Loucy (cell line): Measurements from ENCODE around the gene ZNF546.

Experiments
- H2AFZ ChIP-seq: fragments of 200-600 bp; sonication (generic); 2 replicates; pipeline ENCODE4 v1.6.0; 2016; ENCODE audit warnings: antibody characterized with exemption, mild to moderate bottlenecking, low read length, moderate library complexity
- H3F3A ChIP-seq: fragments of 200-600 bp; 2 replicates; pipeline ENCODE4 v1.6.0; 2016; ENCODE audit warnings: antibody characterized with exemption, low read depth, mild to moderate bottlenecking
- H3K27me3 ChIP-seq: fragments of 200-600 bp; sonication (generic); 2 replicates; pipeline ENCODE4 v1.6.1; 2014; ENCODE audit warnings: low read length, mild to moderate bottlenecking; ENCODE audit not compliant: insufficient read depth, poor library complexity, severe bottlenecking
- H3K36me3 ChIP-seq: fragments of 200-600 bp; sonication (generic); 2 replicates; pipeline ENCODE4 v1.6.1; 2016; ENCODE audit warnings: low read length; ENCODE audit not compliant: insufficient read depth
- H3K4me1 ChIP-seq: fragments of 200-600 bp; sonication (generic); 2 replicates; pipeline ENCODE4 v1.5.1; 2014; ENCODE audit warnings: low read length, mild to moderate bottlenecking; ENCODE audit not compliant: insufficient read depth, poor library complexity, severe bottlenecking
- H3K4me2 ChIP-seq: fragments of 200-600 bp; sonication (generic); 2 replicates; pipeline ENCODE4 v1.6.0; 2014; ENCODE audit warnings: antibody characterized with exemption, low read length, low read depth, mild to moderate bottlenecking; ENCODE audit not compliant: poor library complexity, severe bottlenecking
- H3K4me3 ChIP-seq: fragments of 200-600 bp; sonication (generic); 2 replicates; pipeline ENCODE4 v1.5.1; 2014; ENCODE audit warnings: low read length, mild to moderate bottlenecking, mixed read lengths; ENCODE audit not compliant: poor library complexity, severe bottlenecking
- H3K79me2 ChIP-seq: fragments of 200-600 bp; sonication (generic); 2 replicates; pipeline ENCODE4 v1.6.1; 2014; ENCODE audit warnings: low read length; ENCODE audit not compliant: insufficient read depth
- H3K9ac ChIP-seq: fragments of 200-600 bp; sonication (generic); 2 replicates; pipeline ENCODE4 v1.6.0; 2014; ENCODE audit warnings: mild to moderate bottlenecking, low read depth, low read length, moderate library complexity; ENCODE audit not compliant: poor library complexity, severe bottlenecking
- H3K9me2 ChIP-seq: fragments of 200-600 bp; sonication (generic); replicated peaks from 2 replicates; pipeline ENCODE4 v1.6.1; 2016; ENCODE audit warnings: low read depth, low read length, mixed read lengths
- H3K9me3 ChIP-seq: fragments of 200-600 bp; sonication (generic); 2 replicates; pipeline ENCODE4 v1.6.1; 2014; ENCODE audit warnings: mild to moderate bottlenecking, antibody characterized with exemption, low read length, low read depth; ENCODE audit not compliant: insufficient read depth
- H4K20me1 ChIP-seq: fragments of 200-600 bp; sonication (generic); 2 replicates; pipeline ENCODE4 v1.6.0; 2014; ENCODE audit warnings: antibody characterized with exemption, low read length, mild to moderate bottlenecking; ENCODE audit not compliant: insufficient read depth, poor library complexity, severe bottlenecking
- CTCF ChIP-seq: fragments of 200-600 bp; sonication (generic); conservative IDR thresholded peaks from 2 replicates; pipeline ENCODE4 v1.5.1; 2014; ENCODE audit warnings: mild to moderate bottlenecking, antibody characterized with exemption, low read length
- EZH2phosphoT487 ChIP-seq: fragments of 200-600 bp; IDR thresholded peaks from 2 replicates; pipeline ENCODE4 v1.6.1; 2018; ENCODE audit warnings: antibody characterized with exemption, mild to moderate bottlenecking, moderate library complexity, borderline replicate concordance

The ZNF546 gene

GRCh38 chr19:39970425-39970674, 26.5 kb upstream of the ZNF546 start:
- Histone ChIP-seq H3K79me2 (peaks cover 28% of the 10 kb centered on the region), H2AFZ (peak overlapping the region; percentile 92), H3K36me3 (peaks cover 12% of the 10 kb centered on the region; the same call in 1 of the 2 replicates)

GRCh38 chr19:39970675-39971379, 26.0 kb upstream of the ZNF546 start, which contains the start of gene PSMC4:
Gene PSMC4 (plus strand): TSS chr19:39971165. CDS start chr19:39971203, 38 bp downstream.
- no peaks in the 10 kb centered on the region for H3K9me2 ChIP-seq
- peak within 1 kb of the TSS; percentile 94 for H3K4me3 ChIP-seq
- TF ChIP-seq EZH2phosphoT487 (no peak), CTCF (peak; percentile 83)
- H3F3A ChIP-seq, result no peaks in the 10 kb centered on the region
- peaks cover 15% of the 10 kb centered on the region for H4K20me1 ChIP-seq
- H3K9ac ChIP-seq, result peak within 1 kb of the TSS; percentile 95
- peaks cover 16% of the 10 kb centered on the region for H3K4me1 ChIP-seq
- no peaks in the 10 kb centered on the region for H3K9me3 ChIP-seq
- peak within 1 kb of the TSS; percentile 92 for H2AFZ ChIP-seq
- no peaks in the 10 kb centered on the region for H3K27me3 ChIP-seq
- H3K79me2 ChIP-seq, result peaks cover 28% of the 10 kb centered on the region
- peak within 1 kb of the TSS; percentile 95 for H3K4me2 ChIP-seq
- H3K36me3 ChIP-seq, result peaks cover 16% of the 10 kb centered on the region; the same call in 1 of the 2 replicates

More at GRCh38 chr19:39970425-39970674, 26.5 kb upstream of the ZNF546 start:
- Histone ChIP-seq H3K9me3 (no peaks in the 10 kb centered on the region), H3K27me3 (no peaks in the 10 kb centered on the region), H3K9me2 (no peaks in the 10 kb centered on the region), H4K20me1 (peaks cover 15% of the 10 kb centered on the region), H3K9ac (peak overlapping the region; percentile 83), H3F3A (no peaks in the 10 kb centered on the region), H3K4me3 (peak overlapping the region; percentile 94), H3K4me1 (peaks cover 16% of the 10 kb centered on the region), H3K4me2 (peak overlapping the region; percentile 87)
- no peak for TF ChIP-seq EZH2phosphoT487
- no peak for TF ChIP-seq CTCF

- no peak for TF ChIP-seq EZH2phosphoT487
- no peak for TF ChIP-seq CTCF
- peak overlapping the region; percentile 63 for H2AFZ ChIP-seq
- H3K27me3 ChIP-seq, result no peaks in the 10 kb centered on the region
- H3K4me1 ChIP-seq, result peaks cover 16% of the 10 kb centered on the region
- H3F3A ChIP-seq, result no peaks in the 10 kb centered on the region
- peaks cover 28% of the 10 kb centered on the region for H3K79me2 ChIP-seq
- H3K36me3 ChIP-seq, result peaks cover 16% of the 10 kb centered on the region; the same call in 1 of the 2 replicates
- no peaks in the 10 kb centered on the region for H3K9me3 ChIP-seq
- H4K20me1 ChIP-seq, result peaks cover 15% of the 10 kb centered on the region
- H3K4me2 ChIP-seq, result peak overlapping the region; percentile 95
- peak overlapping the region; percentile 95 for H3K9ac ChIP-seq
- H3K4me3 ChIP-seq, result peak overlapping the region; percentile 94
- no peaks in the 10 kb centered on the region for H3K9me2 ChIP-seq
These were observed 25.4 kb upstream of the ZNF546 start for GRCh38 chr19:39971380-39972035.
